A673 (cell line): Measurements from ENCODE around the gene FGFR1OP2. TPM values are rescaled to one million over a fixed set of nuclear protein-coding genes. Genes with fewer than 3 reads are reported as not detected.
A peak's percentile ranks its signal among the peaks of the same experiment; 100 is the strongest.

Experiments
- Bru-seq: library from RNA; stranded (reverse); fragments of 400-500 nt; gene quantifications from one replicate; lab custom pipeline; 2021; lab: Mats Ljungman, UMichigan
- BruChase-seq, 2 experiments: library from RNA; stranded (reverse); fragments of 400-500 nt; gene quantifications; one replicate each; lab custom pipeline; 2021; lab: Mats Ljungman, UMichigan
- BruUV-seq: library from RNA; stranded (reverse); fragments of 400-500 nt; replicated peaks from 2 replicates; lab custom pipeline; 2021; lab: Mats Ljungman, UMichigan
- CTCF ChIA-PET: fragments of 300-600 bp; sonication (Branson Sonifier 250); formaldehyde crosslinking; loops from one replicate; lab custom pipeline; 2022; ENCODE audit warnings: antibody characterized with exemption; lab: Charles Lee
- POLR2A ChIA-PET: fragments of 300-600 bp; sonication (Branson Sonifier 250); formaldehyde crosslinking; loops from one replicate; lab custom pipeline; 2022; ENCODE audit warnings: antibody characterized with exemption; ENCODE audit not compliant: low non-redundant PET; lab: Charles Lee
- DNase-seq: peaks from one replicate; pipeline ENCODE4 v3.0.0-alpha.2; 2015; ENCODE audit warnings: low spot score
- H3K27ac ChIP-seq: fragments of 200-600 bp; sonication (generic); 2 replicates; pipeline ENCODE4 v1.5.1; 2016; ENCODE audit warnings: mixed run types, low read depth, mild to moderate bottlenecking, mixed read lengths, antibody characterized with exemption, low read length; ENCODE audit not compliant: poor library complexity, severe bottlenecking
- H3K27me3 ChIP-seq: fragments of 200-600 bp; sonication (generic); replicated peaks from 2 replicates; pipeline ENCODE4 v1.6.1; 2017; ENCODE audit warnings: mixed run types, low read depth, mild to moderate bottlenecking, mixed read lengths, antibody characterized with exemption, low read length; ENCODE audit not compliant: insufficient read depth, poor library complexity
- H3K36me3 ChIP-seq: fragments of 200-600 bp; sonication (generic); 2 replicates; pipeline ENCODE4 v1.6.1; 2016; ENCODE audit warnings: mixed run types, mild to moderate bottlenecking, mixed read lengths, antibody characterized with exemption, low read length; ENCODE audit not compliant: insufficient read depth, poor library complexity, severe bottlenecking
- H3K4me1 ChIP-seq: fragments of 200-600 bp; sonication (generic); 2 replicates; pipeline ENCODE4 v1.6.1; 2017; ENCODE audit warnings: mixed run types, mild to moderate bottlenecking, mixed read lengths, antibody characterized with exemption, low read length; ENCODE audit not compliant: insufficient read depth, poor library complexity, severe bottlenecking
- H3K4me3 ChIP-seq: fragments of 200-600 bp; sonication (generic); 2 replicates; pipeline ENCODE4 v1.5.1; 2016; ENCODE audit warnings: low read depth, mixed run types, mild to moderate bottlenecking, mixed read lengths, low read length; ENCODE audit not compliant: poor library complexity, severe bottlenecking
- H3K9me3 ChIP-seq: fragments of 200-600 bp; sonication (generic); 2 replicates; pipeline ENCODE4 v1.6.1; 2016; ENCODE audit warnings: mixed run types, low read depth, mild to moderate bottlenecking, mixed read lengths, antibody characterized with exemption, low read length; ENCODE audit not compliant: poor library complexity, severe bottlenecking
- CTCF ChIP-seq: fragments of 300-800, 200-600 bp; sonication (generic); conservative IDR thresholded peaks from 2 replicates; pipeline ENCODE4 v1.5.1; 2017; ENCODE audit warnings: low read depth, mild to moderate bottlenecking, antibody characterized with exemption, low read length, moderate library complexity, mixed read lengths
- EZH2 ChIP-seq: fragments of 200-600 bp; sonication (generic); IDR thresholded peaks from 2 replicates; pipeline ENCODE4 v1.6.1; 2017; ENCODE audit warnings: borderline replicate concordance, low read depth, mild to moderate bottlenecking, mixed read lengths, antibody characterized with exemption, low read length; ENCODE audit not compliant: poor library complexity, severe bottlenecking
- intact Hi-C: fragments of 100-400 bp; cut with micrococcal nuclease; formaldehyde crosslinking; loops from one replicate; pipeline ENCODE4 v1.10.0; 2022; ENCODE audit not compliant: unreplicated experiment
- long read RNA-seq: library from polyadenylated mRNA; stranded (forward); transcript quantifications from one replicate; pipeline ENCODE4 v2.0.0, GENCODE V29; 2022
- total RNA-seq: library from RNA; stranded (reverse); gene quantifications from 2 replicates; pipeline ENCODE4 v1.2.3, GENCODE V29; 2021

FGFR1OP2 gene
- total RNA-seq (40.3 and 42.3 TPM in 2 replicates), Bru-seq, nascent RNA (percentile 89 among the genes with signal in this experiment), BruChase-seq, experiment 1, labeled RNA remaining after a 2-hour chase (percentile 88 among the genes with signal in this experiment), BruChase-seq, experiment 2, labeled RNA remaining after a 6-hour chase (percentile 71 among the genes with signal in this experiment)
- long read RNA-seq, transcript FGFR1OP2-202 (6 exons, 2,790 nt), result minor isoform, 17 of 59 reads
- long read RNA-seq, transcript FGFR1OP2-201 (7 exons, 2,924 nt), result major isoform, 24 of 59 reads
- long read RNA-seq, transcript FGFR1OP2-206 (5 exons, 956 nt), result minor isoform, 12 of 59 reads
- long read RNA-seq, partial matches to known transcripts, result 3 of 59 reads
- long read RNA-seq, other reads (novel, unspliced or antisense), result 3 of 59 reads

GRCh38 chr12:26937863-26938700 is at the start of gene FGFR1OP2, which contains the start of gene INTS13:
Gene FGFR1OP2, plus strand, starts transcription at chr12:26938470. Its CDS starts 15,689 bp downstream, at chr12:26954159.
Gene INTS13, minus strand, starts transcription at chr12:26937981. Its CDS starts 1,178 bp downstream, at chr12:26936803.
- peaks cover 19% of the 10 kb centered on the region for H3K4me1 ChIP-seq
- H3K4me3 ChIP-seq, result peak within 1 kb of the TSS; percentile 79
- H3K27me3 ChIP-seq, result no peaks in the 10 kb centered on the region
- ChIA-PET POLR2A (no interaction called here), CTCF (no interaction called here)
- no peak for TF ChIP-seq CTCF
- peaks cover 5% of the 10 kb centered on the region for H3K36me3 ChIP-seq
- no peaks in the 10 kb centered on the region for H3K9me3 ChIP-seq
- BruUV-seq, result no TSS peak
- intact Hi-C loops, result loop anchor here (5.0 kb wide), 1 partner anchor 74 kb away; the partner anchor contains the start of gene TM7SF3
- peak within 1 kb of the TSS; percentile 93 for H3K27ac ChIP-seq
- peak; percentile 99 for DNase-seq

GRCh38 chr12:26890784-26891183 is 47.5 kb upstream of the FGFR1OP2 start:
- no peak for TF ChIP-seq CTCF

GRCh38 chr12:26891704-26892103 is 46.6 kb upstream of the FGFR1OP2 start:
- Histone ChIP-seq H3K27ac (no peak overlapping the region), H3K9me3 (no peaks in the 10 kb centered on the region), H3K27me3 (no peaks in the 10 kb centered on the region), H3K36me3 (no peaks in the 10 kb centered on the region), H3K4me1 (no peaks in the 10 kb centered on the region), H3K4me3 (no peak overlapping the region)
- TF ChIP-seq EZH2, result no peak
- ChIA-PET CTCF (no interaction called here), POLR2A (no interaction called here)
- intact Hi-C loops, result no loop called here
- DNase-seq, result no peak
- no TSS peak for BruUV-seq

More at GRCh38 chr12:26890784-26891183, 47.5 kb upstream of the FGFR1OP2 start:
- H3K27me3 ChIP-seq, result no peaks in the 10 kb centered on the region
- H3K9me3 ChIP-seq, result no peaks in the 10 kb centered on the region
- DNase-seq, result no peak
- no peak overlapping the region for H3K27ac ChIP-seq
- POLR2A ChIA-PET, result no interaction called here
- intact Hi-C loops, result no loop called here
- CTCF ChIA-PET, result interaction anchor here (0.6 kb wide), 1 partner anchor 27 kb away, joined by 3 read pairs; no protein-coding TSS in a partner anchor
- H3K4me3 ChIP-seq, result no peak overlapping the region
- BruUV-seq, result no TSS peak
- no peaks in the 10 kb centered on the region for H3K36me3 ChIP-seq
- no peaks in the 10 kb centered on the region for H3K4me1 ChIP-seq
